ENCODE data around the gene SLC6A9.

Gene SLC6A9

GRCh38 chr1:44049839-44050238, 18.6 kb upstream of the SLC6A9 start:
- no peak for TF ChIP-seq CTCF (IDR thresholded peaks at IDR 0.05; ENCODE audit: low read length, missing control alignments)
- DNase-seq (ENCODE audit: low read depth) = peak; percentile 90
- no peak overlapping the region for H3K4me3 ChIP-seq (replicated peaks; ENCODE audit: low read depth, low read length)

- TF ChIP-seq CTCF (IDR thresholded peaks at IDR 0.05; ENCODE audit: low read length, missing control alignments) = no peak
- peak overlapping the region; percentile 32 for H3K4me3 ChIP-seq (replicated peaks; ENCODE audit: low read depth, low read length)
- peak; percentile 58 for DNase-seq (ENCODE audit: low read depth)
Measured at GRCh38 chr1:44048532-44049215, 17.4 kb upstream of the SLC6A9 start.

GRCh38 chr1:44047131-44047530, 15.9 kb upstream of the SLC6A9 start:
- DNase-seq (ENCODE audit: low read depth) = no peak
- no peak for TF ChIP-seq CTCF (IDR thresholded peaks at IDR 0.05; ENCODE audit: low read length, missing control alignments)
- H3K4me3 ChIP-seq (replicated peaks; ENCODE audit: low read depth, low read length) = peak overlapping the region; percentile 22

GRCh38 chr1:44045064-44045463, 13.8 kb upstream of the SLC6A9 start:
- DNase-seq (ENCODE audit: low read depth) = no peak
- no peak overlapping the region for H3K4me3 ChIP-seq (replicated peaks; ENCODE audit: low read depth, low read length)
- TF ChIP-seq CTCF (IDR thresholded peaks at IDR 0.05; ENCODE audit: low read length, missing control alignments) = no peak

GRCh38 chr1:44044071-44044801, 13.0 kb upstream of the SLC6A9 start:
- no peak overlapping the region for H3K4me3 ChIP-seq (replicated peaks; ENCODE audit: low read depth, low read length)
- no peak for TF ChIP-seq CTCF (IDR thresholded peaks at IDR 0.05; ENCODE audit: low read length, missing control alignments)
- DNase-seq (ENCODE audit: low read depth) = no peak

GRCh38 chr1:44043176-44044070, 12.2 kb upstream of the SLC6A9 start:
- TF ChIP-seq CTCF (IDR thresholded peaks at IDR 0.05; ENCODE audit: low read length, missing control alignments) = no peak
- DNase-seq (ENCODE audit: low read depth) = no peak
- H3K4me3 ChIP-seq (replicated peaks; ENCODE audit: low read depth, low read length) = no peak overlapping the region
